ENCODE results near the gene CCBE1.

DNA sequence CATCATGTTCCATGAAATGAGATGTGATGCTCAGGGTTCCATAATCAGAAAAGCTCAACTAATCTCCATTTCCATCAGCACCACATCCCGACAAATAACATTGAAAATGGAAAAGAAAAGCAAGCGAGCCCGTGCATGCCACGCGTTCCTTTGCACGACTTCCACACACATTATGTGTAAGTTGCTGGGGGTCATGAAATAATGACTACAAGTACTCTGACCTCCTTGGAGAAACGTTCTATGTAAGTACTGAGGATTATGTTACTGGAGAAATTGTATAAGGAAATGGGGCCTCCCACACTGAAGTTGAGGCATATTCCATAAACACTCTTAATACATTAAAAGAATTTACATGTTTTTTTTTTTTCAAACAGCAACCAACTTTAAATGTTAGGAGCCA is 38.3 kb downstream of the CCBE1 start:
- TF ChIP-seq POLR2A (IDR thresholded peaks at IDR 0.05): no peak
- TF ChIP-seq, protein P1, sequence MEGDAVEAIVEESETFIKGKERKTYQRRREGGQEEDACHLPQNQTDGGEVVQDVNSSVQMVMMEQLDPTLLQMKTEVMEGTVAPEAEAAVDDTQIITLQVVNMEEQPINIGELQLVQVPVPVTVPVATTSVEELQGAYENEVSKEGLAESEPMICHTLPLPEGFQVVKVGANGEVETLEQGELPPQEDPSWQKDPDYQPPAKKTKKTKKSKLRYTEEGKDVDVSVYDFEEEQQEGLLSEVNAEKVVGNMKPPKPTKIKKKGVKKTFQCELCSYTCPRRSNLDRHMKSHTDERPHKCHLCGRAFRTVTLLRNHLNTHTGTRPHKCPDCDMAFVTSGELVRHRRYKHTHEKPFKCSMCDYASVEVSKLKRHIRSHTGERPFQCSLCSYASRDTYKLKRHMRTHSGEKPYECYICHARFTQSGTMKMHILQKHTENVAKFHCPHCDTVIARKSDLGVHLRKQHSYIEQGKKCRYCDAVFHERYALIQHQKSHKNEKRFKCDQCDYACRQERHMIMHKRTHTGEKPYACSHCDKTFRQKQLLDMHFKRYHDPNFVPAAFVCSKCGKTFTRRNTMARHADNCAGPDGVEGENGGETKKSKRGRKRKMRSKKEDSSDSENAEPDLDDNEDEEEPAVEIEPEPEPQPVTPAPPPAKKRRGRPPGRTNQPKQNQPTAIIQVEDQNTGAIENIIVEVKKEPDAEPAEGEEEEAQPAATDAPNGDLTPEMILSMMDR (IDR thresholded peaks at IDR 0.05): no peak

All from adrenal gland (tissue), 5 donors.